H54 (cell line): ENCODE measurements around the gene GPC6.

Source experiments
- DNase-seq: peaks from one replicate; pipeline ENCODE4 v3.0.0; 2011; ENCODE audit warnings: low spot score, mixed read lengths; ENCODE audit not compliant: insufficient read length
- FAIRE-seq: peaks from 3 replicates; lab custom pipeline; 2011; peaks lifted over from hg19 to GRCh38; lab: Jason Lieb, UNC
- POLR2A ChIP-seq: IDR thresholded peaks from 2 replicates; pipeline ENCODE4 v1.6.1; 2011; ENCODE audit warnings: low read depth, mild to moderate bottlenecking, low read length

The GPC6 gene

DNA sequence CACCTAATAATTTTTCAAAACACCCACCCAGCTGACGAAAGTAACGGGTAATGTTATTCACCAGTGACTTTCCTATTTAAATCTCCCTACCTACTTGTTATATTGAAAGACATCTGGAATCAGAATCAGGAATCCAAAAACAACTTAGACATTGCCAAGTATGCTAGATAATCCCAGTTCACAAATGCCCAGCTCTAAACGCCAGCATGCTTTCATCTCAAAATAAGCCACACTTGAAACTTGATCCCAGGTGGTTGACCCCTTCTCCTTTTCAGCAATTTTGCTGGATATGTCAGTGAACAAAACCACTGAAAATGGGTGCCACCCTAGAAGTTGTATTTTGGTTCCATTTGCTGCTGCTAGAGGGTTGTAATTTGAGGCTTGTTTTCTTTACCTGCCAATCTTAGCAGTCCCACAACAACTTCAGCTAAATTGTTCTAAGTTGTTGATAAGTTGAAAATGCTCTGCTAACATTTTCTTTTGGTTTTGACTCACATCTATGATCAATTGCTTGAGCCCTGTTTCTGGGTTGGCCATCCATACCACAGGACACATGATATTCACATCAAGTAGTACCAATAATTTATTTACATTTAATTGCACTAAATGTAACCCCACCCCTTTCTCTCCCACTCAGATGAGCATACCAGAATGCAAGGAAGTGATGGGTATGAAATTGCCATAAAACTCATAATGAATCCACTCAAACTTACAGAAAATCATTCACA, 1186.4 kb downstream of the GPC6 start:
- TF ChIP-seq POLR2A, result no peak
- DNase-seq, result no peak

DNA sequence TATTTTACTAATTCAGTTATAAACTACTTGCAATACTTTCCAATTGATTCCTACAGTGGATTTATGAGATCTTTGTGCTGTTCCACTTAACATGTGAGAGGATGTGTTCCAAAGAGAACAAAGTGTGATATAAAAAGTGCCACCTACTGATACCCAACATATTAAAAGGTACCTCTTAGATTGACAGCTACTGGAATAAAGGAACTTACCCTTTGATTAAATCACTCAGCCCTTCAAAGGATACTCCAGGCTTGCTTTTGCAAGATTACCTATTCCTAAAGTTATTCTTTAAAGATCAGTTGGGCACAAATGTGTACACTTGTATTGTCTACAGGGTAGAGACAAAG, 1187.0 kb downstream of the GPC6 start:
- DNase-seq (no peak), FAIRE-seq (no peak)
- TF ChIP-seq POLR2A, result no peak

More for the DNA sequence above, 1186.4 kb downstream of the GPC6 start:
- FAIRE-seq, result peak; percentile 58

DNA sequence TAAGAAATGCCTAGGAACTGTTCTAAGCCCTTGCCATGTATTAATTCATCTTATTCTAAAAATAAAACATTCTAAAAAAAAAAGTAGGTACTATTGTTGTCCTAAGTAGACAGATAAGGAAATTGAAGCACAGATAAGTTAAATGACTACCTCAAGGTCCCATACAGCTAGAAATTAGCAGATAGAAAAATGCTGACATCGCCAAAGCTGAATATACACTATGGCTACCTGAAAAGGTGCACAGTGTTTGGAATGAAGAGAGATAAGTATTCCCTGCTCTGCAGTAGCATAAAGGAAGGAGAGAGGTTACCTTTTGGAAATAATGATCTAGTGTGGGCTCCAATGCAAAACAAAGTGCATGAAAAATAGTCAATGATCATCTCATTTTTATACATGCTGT, 1187.5 kb downstream of the GPC6 start:
- FAIRE-seq, result peak; percentile 78
- no peak for DNase-seq
- TF ChIP-seq POLR2A, result no peak

DNA sequence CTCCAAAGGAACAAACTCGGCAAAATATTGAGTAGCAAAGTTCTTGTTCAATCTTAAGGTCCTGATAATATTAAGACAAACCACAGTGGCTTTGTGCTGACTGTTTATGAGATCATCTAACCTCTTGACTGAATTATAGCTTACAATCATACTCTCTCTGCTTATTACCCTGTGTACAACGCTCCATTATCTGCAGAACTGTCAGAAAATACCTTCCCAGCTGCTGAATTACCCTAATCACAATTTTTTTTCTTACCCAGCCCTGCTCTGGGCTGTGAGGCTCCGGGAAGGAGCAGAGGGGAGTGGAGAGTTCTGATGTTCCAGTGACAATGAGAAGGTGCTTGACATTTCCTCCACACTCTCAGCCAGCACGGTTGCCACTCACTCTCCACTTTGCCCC, 1188.1 kb downstream of the GPC6 start:
- no peak for DNase-seq
- TF ChIP-seq POLR2A, result no peak
- FAIRE-seq, result peak; percentile 58

DNA sequence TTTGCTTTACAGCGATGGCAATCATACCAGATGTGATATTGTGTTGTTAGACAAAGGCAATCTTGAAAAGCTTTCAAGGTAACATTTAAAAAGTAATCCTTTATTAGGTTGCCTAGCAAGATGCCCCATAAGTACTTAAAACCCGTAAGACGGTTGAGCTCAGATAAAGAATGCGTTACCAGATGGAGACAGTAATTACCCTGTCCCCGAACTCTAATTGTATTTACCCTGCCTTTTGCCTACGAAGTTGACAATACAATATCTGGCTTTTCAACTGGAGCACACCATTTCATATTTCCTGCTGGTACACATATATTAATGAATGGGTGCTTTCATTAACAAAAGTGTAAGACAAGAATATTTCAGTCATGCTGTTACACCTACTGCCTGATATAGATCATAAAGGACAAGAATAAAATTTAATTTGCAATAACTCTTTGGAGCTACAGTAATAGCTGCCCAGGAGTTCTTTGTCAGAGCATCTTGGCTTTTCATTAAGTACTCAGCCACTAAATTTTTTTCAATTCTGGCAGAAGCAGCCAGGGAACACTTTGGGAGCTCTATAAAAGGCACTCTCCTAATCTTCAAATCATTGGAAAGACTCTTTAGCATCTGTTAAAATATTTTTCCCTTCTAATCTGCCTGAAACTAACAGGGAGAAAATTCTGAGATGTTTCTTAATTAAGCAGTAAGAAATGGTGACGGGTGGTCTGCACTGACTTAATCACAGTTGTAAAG, 1189.1 kb downstream of the GPC6 start:
- no peak for TF ChIP-seq POLR2A
- FAIRE-seq (no peak), DNase-seq (no peak)

DNA sequence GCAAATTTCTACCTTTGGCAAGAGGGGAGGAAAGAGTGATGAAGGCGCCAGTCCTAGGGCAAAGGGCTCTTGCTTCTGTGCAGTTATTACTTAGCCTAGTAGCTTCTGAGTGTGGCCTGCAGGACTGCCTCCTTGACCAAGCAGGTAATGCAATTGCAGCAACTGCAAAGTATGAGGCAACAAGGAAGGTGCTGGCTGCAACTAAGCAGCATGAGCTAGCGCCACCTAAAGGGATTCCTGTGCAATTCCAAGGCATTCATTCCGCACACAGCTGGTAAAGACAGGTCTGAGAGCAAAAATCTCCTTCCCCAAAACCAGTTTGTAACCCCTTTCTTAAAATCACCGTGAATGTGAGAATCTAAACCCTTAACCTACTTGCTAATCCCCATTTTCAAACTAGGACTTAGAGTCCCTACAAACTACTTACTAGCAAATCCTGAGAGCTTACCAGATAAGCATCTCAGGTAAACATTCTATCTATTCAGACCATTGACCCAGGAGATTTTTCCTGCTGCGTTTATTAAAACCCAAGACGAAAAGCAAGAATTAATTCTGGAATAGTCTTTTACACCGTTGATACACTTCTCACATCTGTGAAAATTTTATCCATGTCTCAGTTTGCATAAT, 1190.0 kb downstream of the GPC6 start:
- peak; percentile 9 for DNase-seq
- FAIRE-seq, result peak; percentile 92

DNA sequence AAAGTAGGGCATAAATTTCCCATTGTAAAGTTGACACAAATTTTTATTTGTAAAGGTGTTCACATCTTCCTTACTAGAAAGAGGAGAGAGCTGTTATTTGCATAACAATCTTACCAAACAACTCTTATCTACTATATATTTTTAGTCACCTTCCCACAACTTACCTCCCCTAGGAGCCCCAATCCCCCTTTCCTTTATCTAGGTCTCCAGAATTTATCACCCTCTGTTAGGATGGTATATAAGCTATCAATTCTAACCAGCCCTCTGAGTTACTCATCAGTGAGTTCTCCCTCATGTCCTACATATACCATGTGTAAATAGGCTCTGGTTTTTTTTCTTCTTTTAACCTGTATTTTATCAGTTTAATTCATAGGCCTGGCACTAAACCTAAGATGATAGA, 1190.7 kb downstream of the GPC6 start:
- DNase-seq (no peak), FAIRE-seq (peak; percentile 53)
- TF ChIP-seq POLR2A, result no peak

More for the DNA sequence above, 1190.0 kb downstream of the GPC6 start:
- no peak for TF ChIP-seq POLR2A

DNA sequence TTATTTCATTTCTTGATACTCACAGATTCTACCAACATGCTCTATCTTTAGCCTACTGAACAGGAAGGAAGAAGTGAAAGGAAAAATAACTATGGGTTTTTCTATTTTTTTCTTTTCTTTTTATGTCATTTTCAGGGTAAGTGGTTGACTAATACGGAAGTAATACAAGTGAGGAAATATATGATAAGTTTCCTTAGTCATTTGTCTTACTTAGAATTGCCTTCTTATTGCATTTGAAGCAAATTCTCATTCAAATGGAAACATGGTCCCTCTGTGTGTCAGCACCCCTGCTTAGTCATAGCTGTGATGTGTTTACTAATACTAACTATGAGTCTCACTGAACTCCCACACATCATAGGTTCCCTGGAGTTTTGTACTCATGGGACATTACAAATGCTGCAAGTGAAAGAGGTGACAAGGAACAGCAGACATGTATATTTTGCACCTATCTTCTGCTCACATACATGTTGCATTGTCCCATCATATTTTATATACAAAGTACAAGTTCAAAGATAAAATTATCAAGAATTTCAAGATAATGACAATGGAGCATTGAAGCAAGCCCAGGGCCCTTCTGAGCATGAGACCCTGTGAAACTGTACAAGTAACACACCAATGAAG, 1192.8 kb downstream of the GPC6 start:
- no peak for TF ChIP-seq POLR2A
- FAIRE-seq, result peak; percentile 95
- peak; percentile 13 for DNase-seq

DNA sequence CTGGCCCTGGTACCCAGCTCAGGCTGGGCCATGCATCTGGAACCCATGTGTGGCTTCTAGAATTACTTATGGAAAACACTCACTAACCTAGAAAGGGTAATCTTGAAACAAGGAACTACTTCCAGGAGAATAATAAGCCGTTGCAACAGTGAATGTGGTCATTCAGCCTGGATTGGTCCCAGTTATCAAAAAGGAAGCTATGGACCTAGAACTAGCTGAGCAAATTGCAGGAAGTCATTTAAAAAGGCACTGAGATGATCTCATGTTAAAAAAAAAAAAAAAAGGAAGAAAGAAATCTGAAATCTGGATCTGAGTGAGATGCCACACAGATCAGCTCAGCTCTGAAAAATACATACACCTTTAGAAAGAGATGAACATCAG, 1193.3 kb downstream of the GPC6 start:
- DNase-seq (no peak), FAIRE-seq (peak; percentile 33)
- TF ChIP-seq POLR2A, result no peak

DNA sequence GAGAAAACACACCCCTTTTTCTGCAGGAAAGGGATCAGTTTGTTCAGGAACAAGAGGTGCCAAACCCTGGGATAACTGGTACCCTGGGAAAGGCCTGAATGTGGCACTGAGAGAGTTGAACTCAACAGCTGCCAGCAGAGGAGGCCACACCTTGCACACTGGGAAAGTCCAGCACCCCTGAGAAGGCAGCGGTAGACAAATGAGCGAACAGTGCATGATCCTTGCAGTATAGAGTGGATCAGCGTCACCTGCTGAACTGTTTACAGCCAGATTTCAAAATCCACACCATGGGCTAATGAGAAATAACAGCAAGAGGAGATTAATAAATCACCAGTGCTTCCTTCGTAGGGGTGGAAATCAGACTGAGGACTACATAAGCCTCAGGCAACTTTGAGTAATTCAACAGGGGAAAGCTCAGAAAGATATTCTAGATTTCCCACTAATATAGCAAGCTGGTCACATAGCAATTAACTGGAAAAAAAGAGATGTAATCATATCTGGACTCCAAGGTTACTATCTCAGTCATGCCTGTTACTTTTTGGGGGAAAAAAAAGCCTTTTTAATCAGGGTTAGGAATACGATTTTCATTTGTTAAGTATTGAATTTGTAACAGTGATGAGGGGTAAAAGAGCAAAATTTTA, 1200.8 kb downstream of the GPC6 start:
- DNase-seq (no peak), FAIRE-seq (no peak)
- no peak for TF ChIP-seq POLR2A

DNA sequence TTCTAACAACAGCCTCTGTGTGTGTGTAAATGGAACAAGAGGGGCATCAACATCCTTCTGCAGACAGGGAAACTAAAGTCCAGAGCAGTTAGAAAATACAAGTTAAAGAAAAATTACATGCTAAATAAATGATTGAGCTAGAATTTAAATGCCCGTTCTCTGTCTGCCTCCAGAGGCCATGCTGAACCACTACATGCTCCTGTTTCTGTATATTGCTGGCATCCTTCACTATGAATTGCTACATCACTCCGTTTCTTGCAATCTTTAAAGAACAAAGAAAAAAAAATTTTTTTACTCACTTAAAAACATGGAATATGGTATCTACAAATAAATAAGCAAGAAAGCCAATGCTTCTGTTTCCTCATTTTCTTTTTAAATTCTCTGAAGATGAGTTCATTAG, 1205.0 kb downstream of the GPC6 start:
- no peak for TF ChIP-seq POLR2A
- DNase-seq, result no peak
- FAIRE-seq, result no peak

DNA sequence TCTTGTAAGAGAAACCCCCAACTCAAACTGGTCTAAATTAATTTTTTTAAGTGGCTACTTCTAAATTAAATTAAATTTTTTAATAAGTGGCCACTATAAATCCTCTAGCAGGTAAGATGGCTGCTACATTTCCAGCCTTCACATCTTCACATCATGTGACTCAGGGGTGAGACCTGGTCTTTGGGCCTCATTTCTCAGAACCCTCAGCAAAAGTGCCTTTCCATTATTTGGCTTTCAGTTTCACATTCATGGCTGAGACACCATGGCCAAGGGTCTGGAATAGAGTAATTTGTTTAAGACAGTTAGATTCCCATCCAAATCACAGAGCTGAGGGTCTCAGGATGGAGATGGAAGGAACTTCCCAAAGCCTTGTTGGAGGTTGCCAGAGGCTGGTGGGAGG, 1205.4 kb downstream of the GPC6 start:
- no peak for TF ChIP-seq POLR2A
- DNase-seq, result no peak
- peak; percentile 15 for FAIRE-seq
